ENCODE data around the gene TGM2.

DNA sequence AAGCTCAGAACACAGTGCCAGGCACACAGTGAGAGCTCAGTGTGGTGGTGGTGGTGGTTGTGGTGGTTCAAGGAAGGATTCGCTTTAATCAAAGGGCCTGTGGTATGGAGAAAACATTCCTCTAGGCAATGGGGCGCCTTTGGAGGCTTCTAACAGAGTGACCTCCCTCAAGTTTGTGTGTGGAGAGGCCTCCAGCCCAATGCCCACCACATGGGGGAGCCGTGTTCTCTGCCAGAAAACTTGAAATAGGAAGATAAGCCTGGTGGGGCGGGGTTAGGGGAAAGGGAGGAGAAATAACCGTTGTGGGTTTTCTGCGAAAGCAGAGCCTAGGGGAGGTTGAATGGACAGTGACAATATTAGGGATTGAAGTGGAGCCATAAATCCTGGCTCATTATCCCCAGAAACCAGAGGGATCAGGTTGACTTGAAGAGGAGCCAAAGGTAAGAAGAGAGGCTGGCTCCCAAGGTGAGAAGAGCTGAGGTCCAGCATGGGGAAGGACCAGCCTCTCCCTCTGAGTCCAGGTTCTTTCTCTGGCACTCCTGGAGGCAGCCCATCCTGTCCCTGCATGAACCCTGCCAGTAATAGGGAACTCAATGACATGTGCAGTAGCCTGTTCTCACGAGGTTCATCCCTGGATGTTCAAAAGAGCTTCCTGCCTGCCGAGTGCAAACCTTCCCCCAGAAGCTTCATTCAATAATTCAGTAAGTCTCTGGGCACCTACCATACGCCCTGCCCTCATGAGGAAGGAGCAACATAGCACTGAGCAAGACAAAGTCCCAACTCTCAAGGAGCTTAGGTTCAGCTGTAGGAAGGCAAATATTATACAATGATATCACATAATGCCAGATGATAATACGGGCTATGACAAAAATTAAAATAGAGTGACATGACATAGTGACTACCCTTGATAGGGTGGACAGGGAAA, 51.4 kb downstream of the TGM2 start:
- TF ChIP-seq POLR2A (IDR thresholded peaks at IDR 0.05; ENCODE audit: low read depth, low read length) (no peak), POLR2AphosphoS5 (IDR thresholded peaks at IDR 0.05; ENCODE audit: low read depth, low read length) (no peak)
